Measurements from ENCODE around the gene CEP70. TPM values are rescaled to one million over a fixed set of nuclear protein-coding genes. Genes with fewer than 3 reads are reported as not detected.

The CEP70 gene
- polyA plus RNA-seq, 2 of the 4 experiments (the other 2 are of a cell fraction), result 16.5 to 17.1 TPM

DNA sequence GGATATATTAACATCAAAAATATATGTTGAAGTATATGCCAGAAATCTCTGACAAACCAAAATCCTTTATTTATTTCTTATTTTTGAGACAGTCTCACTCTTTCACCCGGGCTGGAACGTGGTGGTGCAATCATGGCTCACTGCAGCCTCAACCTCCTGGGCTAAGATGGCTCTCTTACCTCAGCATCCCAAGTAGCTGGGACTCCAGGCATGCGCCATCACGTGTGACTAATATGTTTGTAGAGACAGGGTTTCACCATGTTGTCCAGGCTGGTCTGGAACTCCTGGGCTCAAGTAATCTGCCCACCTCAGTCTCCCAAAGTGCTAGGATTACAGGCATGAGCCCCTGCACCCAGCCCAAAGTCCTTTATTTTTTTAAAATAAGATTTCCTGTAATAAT is 26.4 kb upstream of the CEP70 start:
- WGBS (ENCODE audit: missing lambda C conversion rate), result 84% methylated on average over 4 of the region's 4 CpGs
- no peak for DNase-seq (ENCODE audit: low read depth in 1 of 2, low spot score in 1 of 2)
- ChIA-PET CTCF (interaction anchor here (0.9 to 1.7 kb wide), 2 partner anchors 295 to 303 kb away, joined by 4 read pairs; no protein-coding TSS in a partner anchor), POLR2A (no interaction called here)
- Histone ChIP-seq H3K4me3 (no peak overlapping the region), H3K9me3 (no peaks in the 10 kb centered on the region), H3K4me1 (peaks cover under 1% of the 10 kb centered on the region; the same call in 2 of the 3 replicates), H3K27ac (no peak overlapping the region), H3K4me2 (no peak overlapping the region)
- ATAC-seq, result no peak
- FAIRE-seq, result no peak
- TF ChIP-seq KDM5A (IDR thresholded peaks at IDR 0.05), result no peak
- TF ChIP-seq RAD21 (conservative IDR thresholded peaks at IDR 0.05 in 1 of 2, IDR thresholded peaks at IDR 0.05 in 1 of 2), result no peak
- TF ChIP-seq MYC (IDR thresholded peaks at IDR 0.05; ENCODE audit: borderline replicate concordance, low read length), result no peak
- no peak for TF ChIP-seq HDAC2 (IDR thresholded peaks at IDR 0.05)
- TF ChIP-seq RARB (CRISPR knock-in tag; IDR thresholded peaks at IDR 0.05), result no peak
- no peak for TF ChIP-seq FOSB (CRISPR knock-in tag; IDR thresholded peaks at IDR 0.05)
- TF ChIP-seq, protein P1, sequence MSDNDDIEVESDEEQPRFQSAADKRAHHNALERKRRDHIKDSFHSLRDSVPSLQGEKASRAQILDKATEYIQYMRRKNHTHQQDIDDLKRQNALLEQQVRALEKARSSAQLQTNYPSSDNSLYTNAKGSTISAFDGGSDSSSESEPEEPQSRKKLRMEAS (IDR thresholded peaks at IDR 0.05), result no peak
- no peak for TF ChIP-seq PHF8 (IDR thresholded peaks at IDR 0.05; ENCODE audit: borderline replicate concordance, low read depth)
- TF ChIP-seq CHD2 (IDR thresholded peaks at IDR 0.05; ENCODE audit: low read length, partially characterized antibody), result no peak
- TF ChIP-seq HOXA7 (CRISPR knock-in tag; IDR thresholded peaks at IDR 0.05), result no peak
- no peak for TF ChIP-seq CBX8 (IDR thresholded peaks at IDR 0.05)
- no peak for TF ChIP-seq FOXS1 (CRISPR knock-in tag; IDR thresholded peaks at IDR 0.05)
- TF ChIP-seq, protein P2, sequence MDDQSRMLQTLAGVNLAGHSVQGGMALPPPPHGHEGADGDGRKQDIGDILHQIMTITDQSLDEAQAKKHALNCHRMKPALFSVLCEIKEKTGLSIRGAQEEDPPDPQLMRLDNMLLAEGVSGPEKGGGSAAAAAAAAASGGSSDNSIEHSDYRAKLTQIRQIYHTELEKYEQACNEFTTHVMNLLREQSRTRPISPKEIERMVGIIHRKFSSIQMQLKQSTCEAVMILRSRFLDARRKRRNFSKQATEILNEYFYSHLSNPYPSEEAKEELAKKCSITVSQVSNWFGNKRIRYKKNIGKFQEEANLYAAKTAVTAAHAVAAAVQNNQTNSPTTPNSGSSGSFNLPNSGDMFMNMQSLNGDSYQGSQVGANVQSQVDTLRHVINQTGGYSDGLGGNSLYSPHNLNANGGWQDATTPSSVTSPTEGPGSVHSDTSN (IDR thresholded peaks at IDR 0.05), result no peak
- TF ChIP-seq, protein P3, sequence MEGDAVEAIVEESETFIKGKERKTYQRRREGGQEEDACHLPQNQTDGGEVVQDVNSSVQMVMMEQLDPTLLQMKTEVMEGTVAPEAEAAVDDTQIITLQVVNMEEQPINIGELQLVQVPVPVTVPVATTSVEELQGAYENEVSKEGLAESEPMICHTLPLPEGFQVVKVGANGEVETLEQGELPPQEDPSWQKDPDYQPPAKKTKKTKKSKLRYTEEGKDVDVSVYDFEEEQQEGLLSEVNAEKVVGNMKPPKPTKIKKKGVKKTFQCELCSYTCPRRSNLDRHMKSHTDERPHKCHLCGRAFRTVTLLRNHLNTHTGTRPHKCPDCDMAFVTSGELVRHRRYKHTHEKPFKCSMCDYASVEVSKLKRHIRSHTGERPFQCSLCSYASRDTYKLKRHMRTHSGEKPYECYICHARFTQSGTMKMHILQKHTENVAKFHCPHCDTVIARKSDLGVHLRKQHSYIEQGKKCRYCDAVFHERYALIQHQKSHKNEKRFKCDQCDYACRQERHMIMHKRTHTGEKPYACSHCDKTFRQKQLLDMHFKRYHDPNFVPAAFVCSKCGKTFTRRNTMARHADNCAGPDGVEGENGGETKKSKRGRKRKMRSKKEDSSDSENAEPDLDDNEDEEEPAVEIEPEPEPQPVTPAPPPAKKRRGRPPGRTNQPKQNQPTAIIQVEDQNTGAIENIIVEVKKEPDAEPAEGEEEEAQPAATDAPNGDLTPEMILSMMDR (IDR thresholded peaks at IDR 0.05), result no peak
- no peak for TF ChIP-seq SREBF2 (IDR thresholded peaks at IDR 0.05)
- no peak for TF ChIP-seq RFX5 (IDR thresholded peaks at IDR 0.05)
- no peak for TF ChIP-seq EHF (CRISPR knock-in tag; IDR thresholded peaks at IDR 0.05)
- no peak for TF ChIP-seq JUN (IDR thresholded peaks at IDR 0.05)
- no peak for TF ChIP-seq CEBPB (IDR thresholded peaks at IDR 0.05)
- TF ChIP-seq NPAS2 (CRISPR knock-in tag; IDR thresholded peaks at IDR 0.05; ENCODE audit: borderline replicate concordance), result no peak

DNA sequence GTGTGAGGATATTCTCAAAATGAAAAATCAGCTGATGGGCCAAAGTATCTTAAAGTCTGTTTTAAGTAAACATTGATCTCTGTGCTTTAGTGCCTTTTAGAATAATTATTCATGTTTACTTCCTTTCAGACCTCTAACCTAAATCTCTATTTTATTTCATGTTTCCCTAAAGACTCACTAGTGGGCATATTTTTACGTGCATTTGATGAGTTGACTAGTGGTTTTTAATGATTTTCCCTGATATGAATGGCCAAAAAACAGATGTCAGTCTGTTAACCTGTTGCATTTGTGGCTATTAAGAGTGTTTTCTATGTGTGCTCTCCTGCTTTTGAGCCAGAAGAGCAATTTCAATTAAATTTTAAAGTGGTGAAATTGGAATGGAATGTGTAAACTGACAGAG is 21.4 kb upstream of the CEP70 start:
- ChIA-PET POLR2A (no interaction called here), CTCF (no interaction called here)
- WGBS (ENCODE audit: missing lambda C conversion rate), result 75% methylated on average over 1 of the region's 1 CpG
- ATAC-seq (no peak), DNase-seq (ENCODE audit: low read depth in 1 of 2, low spot score in 1 of 2) (no peak), FAIRE-seq (no peak)
- Histone ChIP-seq H3K27ac (no peak overlapping the region), H3K9me3 (no peaks in the 10 kb centered on the region), H3K4me1 (no peaks in the 10 kb centered on the region), H3K4me2 (no peak overlapping the region), H3K4me3 (no peak overlapping the region)
- TF ChIP-seq TFCP2L1 (CRISPR knock-in tag; IDR thresholded peaks at IDR 0.05) (no peak), KDM1A (IDR thresholded peaks at IDR 0.05; ENCODE audit: low read depth) (no peak), NR3C1 (IDR thresholded peaks at IDR 0.05) (no peak)
- TF ChIP-seq, protein P4, sequence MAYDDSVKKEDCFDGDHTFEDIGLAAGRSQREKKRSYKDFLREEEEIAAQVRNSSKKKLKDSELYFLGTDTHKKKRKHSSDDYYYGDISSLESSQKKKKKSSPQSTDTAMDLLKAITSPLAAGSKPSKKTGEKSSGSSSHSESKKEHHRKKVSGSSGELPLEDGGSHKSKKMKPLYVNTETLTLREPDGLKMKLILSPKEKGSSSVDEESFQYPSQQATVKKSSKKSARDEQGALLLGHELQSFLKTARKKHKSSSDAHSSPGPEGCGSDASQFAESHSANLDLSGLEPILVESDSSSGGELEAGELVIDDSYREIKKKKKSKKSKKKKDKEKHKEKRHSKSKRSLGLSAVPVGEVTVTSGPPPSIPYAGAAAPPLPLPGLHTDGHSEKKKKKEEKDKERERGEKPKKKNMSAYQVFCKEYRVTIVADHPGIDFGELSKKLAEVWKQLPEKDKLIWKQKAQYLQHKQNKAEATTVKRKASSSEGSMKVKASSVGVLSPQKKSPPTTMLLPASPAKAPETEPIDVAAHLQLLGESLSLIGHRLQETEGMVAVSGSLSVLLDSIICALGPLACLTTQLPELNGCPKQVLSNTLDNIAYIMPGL (CRISPR knock-in tag; IDR thresholded peaks at IDR 0.05; ENCODE audit: borderline replicate concordance), result no peak
